ENCODE data around the gene ZFC3H1. TPM values are rescaled to one million over a fixed set of nuclear protein-coding genes. Genes with fewer than 3 reads are reported as not detected.

Gene ZFC3H1
- total RNA-seq, 1 donor from 2014 or later: 44.8 TPM

DNA sequence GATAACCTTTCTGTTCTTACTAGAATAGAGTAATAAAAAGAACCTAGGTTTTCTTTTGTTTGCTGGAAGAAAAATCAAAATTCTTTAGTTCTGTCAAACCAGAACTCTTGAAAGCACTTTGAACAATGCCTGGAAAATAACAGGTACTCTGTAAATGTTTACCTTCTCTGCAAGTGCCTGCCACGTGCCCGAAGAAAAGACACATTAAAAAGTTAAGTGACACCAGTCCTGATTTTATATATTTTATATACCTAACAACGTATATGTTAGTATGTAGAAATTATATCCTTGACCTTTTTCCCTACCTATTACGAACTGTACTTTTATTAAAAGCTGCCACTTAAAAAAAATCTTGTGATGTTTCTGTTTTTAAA is 1.4 kb upstream of the ZFC3H1 start:
- Histone ChIP-seq H3K4me1 (peaks cover 26% of the 10 kb centered on the region), H3K36me3 (peaks cover 4% of the 10 kb centered on the region), H3K27ac (peak overlapping the region; percentile 96), H3K4me3 (peak overlapping the region; percentile 92), H3K9me3 (no peaks in the 10 kb centered on the region), H3K27me3 (no peaks in the 10 kb centered on the region)
- DNase-seq: no peak
- intact Hi-C loops (cut with DNase I): no loop called here
- ATAC-seq: no peak
- TF ChIP-seq CTCF (IDR thresholded peaks at IDR 0.05): no peak

DNA sequence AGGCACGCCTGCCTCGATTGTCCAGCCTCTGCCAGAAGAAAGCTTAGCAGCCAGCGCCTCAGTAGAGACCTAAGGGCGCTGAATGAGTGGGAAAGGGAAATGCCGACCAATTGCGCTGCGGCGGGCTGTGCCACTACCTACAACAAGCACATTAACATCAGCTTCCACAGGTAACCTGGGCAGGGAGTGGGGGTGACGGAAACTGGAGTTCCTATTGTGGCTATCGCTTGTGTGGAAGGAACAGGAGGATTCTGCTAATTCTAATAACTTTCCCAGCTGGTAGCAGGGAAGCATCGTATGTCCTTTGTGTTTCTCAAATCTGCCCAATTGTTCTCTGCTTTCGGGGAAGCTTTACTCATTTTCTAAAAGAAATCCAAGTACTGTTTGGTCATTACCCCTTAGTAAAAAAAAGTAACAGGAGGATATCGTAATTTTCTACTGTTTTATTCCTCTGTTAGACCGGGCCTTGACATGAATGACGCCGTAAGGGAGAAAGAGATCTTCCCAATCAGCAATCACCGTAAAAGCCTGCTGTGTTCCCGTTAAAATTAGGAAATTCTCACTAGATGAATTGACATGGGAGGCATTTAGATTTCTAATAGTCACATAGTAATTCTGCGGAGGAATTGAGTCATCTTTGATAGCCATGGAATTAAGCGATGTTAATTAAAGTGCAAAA is 902 bp upstream of the ZFC3H1 start:
- Histone ChIP-seq H3K4me1 (peaks cover 26% of the 10 kb centered on the region), H3K9me3 (no peaks in the 10 kb centered on the region), H3K27me3 (no peaks in the 10 kb centered on the region), H3K36me3 (peaks cover 9% of the 10 kb centered on the region), H3K4me3 (peak overlapping the region; percentile 92), H3K27ac (peak overlapping the region; percentile 96)
- DNase-seq: no peak
- intact Hi-C loops (cut with DNase I): no loop called here
- peak; percentile 20 for ATAC-seq
- TF ChIP-seq CTCF (IDR thresholded peaks at IDR 0.05): no peak

GRCh38 chr12:71662849-71663560 is 643 bp downstream of the ZFC3H1 start:
- H3K4me3 ChIP-seq: peak overlapping the region; percentile 92
- intact Hi-C loops (cut with DNase I): no loop called here
- ATAC-seq: peak; percentile 47

GRCh38 chr12:71661977-71662530 is 1.6 kb downstream of the ZFC3H1 start:
- intact Hi-C loops (cut with DNase I): no loop called here
- Histone ChIP-seq H3K27me3 (no peaks in the 10 kb centered on the region), H3K36me3 (peaks cover 34% of the 10 kb centered on the region), H3K9me3 (no peaks in the 10 kb centered on the region), H3K4me1 (peaks cover 26% of the 10 kb centered on the region), H3K27ac (peak overlapping the region; percentile 96), H3K4me3 (peak overlapping the region; percentile 92)
- ATAC-seq (no peak), DNase-seq (no peak)
- TF ChIP-seq CTCF (IDR thresholded peaks at IDR 0.05): no peak

More at GRCh38 chr12:71662849-71663560, 643 bp downstream of the ZFC3H1 start:
- Histone ChIP-seq H3K9me3 (no peaks in the 10 kb centered on the region), H3K4me1 (peaks cover 26% of the 10 kb centered on the region), H3K27ac (peak overlapping the region; percentile 96), H3K27me3 (no peaks in the 10 kb centered on the region), H3K36me3 (peaks cover 25% of the 10 kb centered on the region)
- TF ChIP-seq CTCF (IDR thresholded peaks at IDR 0.05): no peak
- DNase-seq: peak; percentile 84

- TF ChIP-seq CTCF (IDR thresholded peaks at IDR 0.05): no peak
These were observed 6.9 kb downstream of the ZFC3H1 start for GRCh38 chr12:71656740-71657139.

More at GRCh38 chr12:71656740-71657139, 6.9 kb downstream of the ZFC3H1 start:
- ATAC-seq (no peak), DNase-seq (no peak)
- Histone ChIP-seq H3K4me1 (peaks cover 22% of the 10 kb centered on the region), H3K9me3 (no peaks in the 10 kb centered on the region), H3K27me3 (no peaks in the 10 kb centered on the region), H3K4me3 (no peak overlapping the region), H3K36me3 (peaks cover 61% of the 10 kb centered on the region), H3K27ac (no peak overlapping the region)
- intact Hi-C loops (cut with DNase I): no loop called here
